ENCODE measurements around the gene LIMCH1. TPM values are rescaled to one million over a fixed set of nuclear protein-coding genes. Genes with fewer than 3 reads are reported as not detected.

Gene LIMCH1
- total RNA-seq, 4 donors from 2014 or later: 8.5 to 32.6 (median 27.0) TPM

DNA sequence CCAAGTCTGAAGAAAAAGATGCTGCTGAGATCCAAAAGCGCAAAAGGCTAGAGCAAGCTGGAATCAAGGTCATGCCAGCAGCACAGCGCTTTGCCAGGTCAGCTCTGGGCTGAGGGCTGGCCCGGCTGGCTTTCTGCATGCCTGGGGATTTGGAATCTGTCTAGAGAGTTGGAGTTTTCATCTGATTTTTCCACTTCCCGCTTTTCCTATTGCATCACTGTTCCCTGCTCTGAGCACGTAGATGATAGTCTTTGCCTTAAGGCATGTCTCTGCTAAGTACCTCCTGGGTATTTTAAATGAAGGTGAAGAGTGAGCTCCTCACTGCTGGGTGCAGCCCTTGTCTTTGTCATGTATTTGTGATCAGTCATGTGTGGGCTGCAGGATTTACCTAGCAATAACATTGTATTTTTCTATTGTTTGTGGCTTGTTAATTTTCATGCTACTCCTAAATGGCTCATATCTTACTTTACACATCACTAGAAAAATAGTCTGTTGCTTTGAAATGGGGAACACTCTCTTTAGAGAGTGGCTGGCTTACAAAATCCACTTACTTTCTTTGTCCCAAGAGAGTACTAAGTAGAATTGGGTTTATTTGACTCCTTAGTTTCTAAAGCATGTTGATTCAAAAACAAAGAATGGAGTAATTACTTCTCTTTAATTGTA lies 82.8 kb downstream of the LIMCH1 start:
- Histone ChIP-seq H3K27ac (no peak overlapping the region), H3K9me3 (no peaks in the 10 kb centered on the region), H3K4me3 (no peak overlapping the region), H3K36me3 (no peaks in the 10 kb centered on the region), H3K4me1 (no peaks in the 10 kb centered on the region), H3K27me3 (no peaks in the 10 kb centered on the region)
- no peak for TF ChIP-seq EP300 (IDR thresholded peaks at IDR 0.05)
- TF ChIP-seq POLR2A (IDR thresholded peaks at IDR 0.05): no peak
- TF ChIP-seq, protein P1, sequence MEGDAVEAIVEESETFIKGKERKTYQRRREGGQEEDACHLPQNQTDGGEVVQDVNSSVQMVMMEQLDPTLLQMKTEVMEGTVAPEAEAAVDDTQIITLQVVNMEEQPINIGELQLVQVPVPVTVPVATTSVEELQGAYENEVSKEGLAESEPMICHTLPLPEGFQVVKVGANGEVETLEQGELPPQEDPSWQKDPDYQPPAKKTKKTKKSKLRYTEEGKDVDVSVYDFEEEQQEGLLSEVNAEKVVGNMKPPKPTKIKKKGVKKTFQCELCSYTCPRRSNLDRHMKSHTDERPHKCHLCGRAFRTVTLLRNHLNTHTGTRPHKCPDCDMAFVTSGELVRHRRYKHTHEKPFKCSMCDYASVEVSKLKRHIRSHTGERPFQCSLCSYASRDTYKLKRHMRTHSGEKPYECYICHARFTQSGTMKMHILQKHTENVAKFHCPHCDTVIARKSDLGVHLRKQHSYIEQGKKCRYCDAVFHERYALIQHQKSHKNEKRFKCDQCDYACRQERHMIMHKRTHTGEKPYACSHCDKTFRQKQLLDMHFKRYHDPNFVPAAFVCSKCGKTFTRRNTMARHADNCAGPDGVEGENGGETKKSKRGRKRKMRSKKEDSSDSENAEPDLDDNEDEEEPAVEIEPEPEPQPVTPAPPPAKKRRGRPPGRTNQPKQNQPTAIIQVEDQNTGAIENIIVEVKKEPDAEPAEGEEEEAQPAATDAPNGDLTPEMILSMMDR (IDR thresholded peaks at IDR 0.05): no peak
- TF ChIP-seq POLR2AphosphoS5 (IDR thresholded peaks at IDR 0.05): no peak
- 82% methylated on average over 5 of the region's 5 CpGs for WGBS
- DNase-seq (ENCODE audit: low spot score in 2 of 2): no peak

DNA sequence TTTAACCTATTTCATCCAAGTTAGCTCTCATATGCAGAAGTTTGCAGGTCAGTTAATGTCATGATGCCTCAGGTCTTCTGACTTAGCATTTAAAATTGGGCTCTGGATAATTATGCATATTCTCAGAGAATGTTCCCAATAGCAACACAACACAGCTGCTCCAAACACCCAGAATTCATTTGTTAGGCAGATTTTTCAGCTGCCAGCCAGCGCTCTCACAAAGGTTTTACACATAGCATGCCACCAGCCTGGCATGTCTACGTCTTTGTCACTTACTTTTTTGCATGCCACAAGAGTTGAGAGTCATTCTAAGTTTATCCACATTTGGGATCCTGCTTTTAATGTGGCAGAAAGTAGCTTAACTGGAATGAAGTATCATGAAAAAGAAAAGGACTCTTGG lies 84.8 kb downstream of the LIMCH1 start:
- H3K4me3 ChIP-seq: no peak overlapping the region
- no peaks in the 10 kb centered on the region for H3K4me1 ChIP-seq
- DNase-seq (ENCODE audit: low spot score in 2 of 2): no peak
- H3K9me3 ChIP-seq: no peaks in the 10 kb centered on the region
- no peaks in the 10 kb centered on the region for H3K36me3 ChIP-seq
- 53% methylated on average over 2 of the region's 2 CpGs for WGBS
- H3K27ac ChIP-seq: no peak overlapping the region
- TF ChIP-seq, protein P1 (IDR thresholded peaks at IDR 0.05): no peak
- no peak for TF ChIP-seq POLR2A (IDR thresholded peaks at IDR 0.05)
- TF ChIP-seq POLR2AphosphoS5 (IDR thresholded peaks at IDR 0.05): no peak
- TF ChIP-seq EP300 (IDR thresholded peaks at IDR 0.05): no peak
- H3K27me3 ChIP-seq: no peaks in the 10 kb centered on the region

DNA sequence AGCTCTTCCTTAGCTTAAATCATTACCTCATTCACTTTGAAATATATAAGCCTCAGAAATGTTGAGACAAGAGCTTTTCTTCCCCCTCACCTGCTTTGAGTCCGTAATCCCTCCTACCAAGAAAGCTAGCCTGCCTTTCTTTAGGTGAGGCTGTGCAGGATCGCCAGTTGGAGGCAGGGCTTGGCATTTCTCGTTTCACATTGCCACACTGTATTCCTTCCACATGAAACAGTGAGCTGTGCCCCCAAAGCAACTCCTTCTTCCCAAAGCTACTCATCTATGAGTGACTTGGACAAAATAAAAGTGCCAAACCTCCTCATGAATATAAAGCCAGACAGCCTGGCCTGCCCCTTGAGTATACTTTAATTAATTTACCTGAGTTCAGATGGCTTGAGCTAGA lies 86.8 kb downstream of the LIMCH1 start:
- WGBS: 84% methylated on average over 3 of the region's 3 CpGs
- H3K27me3 ChIP-seq: no peaks in the 10 kb centered on the region
- TF ChIP-seq POLR2A (IDR thresholded peaks at IDR 0.05) (no peak), EP300 (IDR thresholded peaks at IDR 0.05) (no peak), POLR2AphosphoS5 (IDR thresholded peaks at IDR 0.05) (no peak)
- TF ChIP-seq, protein P1 (IDR thresholded peaks at IDR 0.05): no peak
- no peaks in the 10 kb centered on the region for H3K36me3 ChIP-seq
- DNase-seq (ENCODE audit: low spot score in 2 of 2): no peak
- H3K4me3 ChIP-seq: no peak overlapping the region
- no peaks in the 10 kb centered on the region for H3K4me1 ChIP-seq
- H3K9me3 ChIP-seq: no peaks in the 10 kb centered on the region
- no peak overlapping the region for H3K27ac ChIP-seq

DNA sequence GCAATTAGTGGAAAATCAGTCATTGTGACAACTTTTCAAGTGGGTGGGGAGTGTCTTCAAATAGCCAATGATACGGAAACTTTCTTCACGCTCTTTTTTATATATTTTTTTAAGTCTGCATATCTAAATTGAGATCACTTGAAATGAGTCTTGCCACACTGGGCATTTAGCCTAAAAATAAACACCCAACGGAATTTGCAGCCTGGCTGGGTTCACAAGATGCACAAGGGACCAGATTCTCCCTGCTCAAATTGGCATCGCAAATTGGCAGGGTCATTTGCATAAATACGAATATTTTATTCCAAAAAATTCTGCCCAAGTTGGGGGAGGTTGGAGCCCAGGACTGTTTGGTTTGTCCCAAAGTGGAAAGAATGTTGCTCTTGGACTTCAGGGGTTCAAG lies 87.6 kb downstream of the LIMCH1 start:
- H3K27ac ChIP-seq: no peak overlapping the region
- no peak overlapping the region for H3K4me3 ChIP-seq
- H3K36me3 ChIP-seq: no peaks in the 10 kb centered on the region
- WGBS: 40% methylated on average over 5 of the region's 5 CpGs
- DNase-seq (ENCODE audit: low spot score in 2 of 2): no peak
- H3K4me1 ChIP-seq: no peaks in the 10 kb centered on the region
- H3K27me3 ChIP-seq: no peaks in the 10 kb centered on the region
- H3K9me3 ChIP-seq: no peaks in the 10 kb centered on the region
- TF ChIP-seq EP300 (IDR thresholded peaks at IDR 0.05) (no peak), POLR2A (IDR thresholded peaks at IDR 0.05) (no peak)
- TF ChIP-seq, protein P1 (IDR thresholded peaks at IDR 0.05): no peak

DNA sequence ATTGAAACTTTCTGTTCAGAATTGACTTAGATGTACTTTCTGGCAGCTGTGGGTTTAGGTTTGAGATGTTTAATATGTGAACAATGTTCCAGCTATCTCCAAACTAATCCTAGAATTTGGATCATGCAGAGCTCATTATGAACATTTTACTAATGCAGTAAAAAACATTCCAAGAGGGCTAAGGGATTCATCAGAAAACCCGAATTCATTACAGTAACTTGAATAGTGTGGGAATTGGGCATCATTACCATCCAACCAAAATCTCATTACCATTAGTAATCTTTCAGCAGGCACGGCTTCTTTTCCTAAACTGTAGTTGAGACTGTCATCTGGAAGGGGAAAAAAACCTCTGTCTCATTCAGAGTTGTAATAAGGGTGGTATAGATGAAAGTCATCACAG lies 91.0 kb downstream of the LIMCH1 start:
- Histone ChIP-seq H3K4me1 (no peaks in the 10 kb centered on the region), H3K9me3 (no peaks in the 10 kb centered on the region), H3K27ac (no peak overlapping the region), H3K27me3 (no peaks in the 10 kb centered on the region), H3K4me3 (no peak overlapping the region), H3K36me3 (no peaks in the 10 kb centered on the region)
- 91% methylated on average over 2 of the region's 2 CpGs for WGBS
- no peak for DNase-seq (ENCODE audit: low spot score in 2 of 2)
- TF ChIP-seq POLR2A (IDR thresholded peaks at IDR 0.05): no peak
- TF ChIP-seq, protein P1 (IDR thresholded peaks at IDR 0.05): no peak
- no peak for TF ChIP-seq POLR2AphosphoS5 (IDR thresholded peaks at IDR 0.05)
- TF ChIP-seq EP300 (IDR thresholded peaks at IDR 0.05): no peak

All from suprapubic skin (tissue), 4 donors.